Measurements from ENCODE around the gene ZNF536.

The ZNF536 gene

GRCh38 chr19:30539981-30540380 is 167.8 kb downstream of the ZNF536 start:
- no peak for DNase-seq

DNA sequence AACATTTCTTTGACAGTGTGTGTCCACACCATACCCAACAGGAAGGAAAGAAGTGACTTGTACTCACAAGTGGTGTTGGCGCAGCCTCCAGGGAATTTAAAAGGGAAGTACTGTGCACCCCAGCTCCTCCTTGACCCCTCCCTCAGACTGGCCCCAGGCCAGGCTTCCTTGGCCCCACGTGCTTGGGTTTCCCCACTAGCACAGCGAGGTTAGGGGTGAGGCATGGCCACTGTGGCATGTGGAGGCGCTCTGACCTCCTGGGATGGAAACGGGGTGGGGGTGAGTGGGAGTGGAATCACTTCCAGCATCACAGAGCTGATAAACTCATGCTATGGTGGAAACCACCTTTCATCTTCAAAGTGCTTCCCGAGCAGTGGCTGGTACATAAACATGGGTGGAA is 168.6 kb downstream of the ZNF536 start:
- no peak for DNase-seq

GRCh38 chr19:30541575-30541974 is 169.4 kb downstream of the ZNF536 start:
- DNase-seq: no peak

GRCh38 chr19:30543243-30543945 is 171.2 kb downstream of the ZNF536 start:
- DNase-seq: no peak

GRCh38 chr19:30545752-30546151 is 173.6 kb downstream of the ZNF536 start:
- no peak for DNase-seq

GRCh38 chr19:30546332-30546731 is 174.1 kb downstream of the ZNF536 start:
- DNase-seq: no peak

DNA sequence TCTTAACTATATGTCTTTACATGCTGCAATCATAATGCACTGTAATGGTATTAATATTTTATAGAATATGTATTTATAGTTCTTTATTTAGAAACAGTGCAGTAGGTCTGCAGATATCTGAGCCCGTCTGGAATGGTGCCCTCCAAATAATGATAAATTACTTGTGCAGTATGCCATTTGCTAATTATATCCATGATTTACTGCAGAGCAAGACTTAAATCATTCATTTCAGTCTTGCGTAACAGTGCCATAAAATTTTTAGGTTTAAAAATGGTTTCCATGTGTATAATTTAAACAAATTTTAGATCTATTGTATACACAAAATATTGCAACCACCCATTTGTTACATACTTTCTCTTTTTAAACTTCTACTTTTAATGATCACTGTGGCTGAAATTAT is 175.1 kb downstream of the ZNF536 start:
- DNase-seq: no peak

DNA sequence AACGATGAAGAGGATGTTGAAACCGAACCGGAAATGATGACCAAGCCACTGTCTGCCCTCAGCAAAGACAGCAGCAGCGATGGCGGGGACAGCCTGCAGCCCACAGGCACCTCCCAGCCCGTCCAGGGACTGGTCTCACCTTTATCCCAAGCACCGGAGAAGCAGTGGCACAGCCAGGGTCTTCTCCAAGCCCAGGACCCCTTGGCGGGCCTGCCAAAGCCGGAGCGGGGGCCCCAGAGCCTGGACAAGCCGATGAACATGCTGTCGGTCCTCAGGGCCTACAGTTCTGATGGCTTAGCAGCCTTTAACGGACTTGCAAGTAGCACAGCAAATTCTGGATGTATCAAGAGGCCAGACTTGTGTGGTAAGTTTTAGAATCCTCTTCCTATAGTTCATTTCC is 177.0 kb downstream of the ZNF536 start:
- DNase-seq: no peak

DNA sequence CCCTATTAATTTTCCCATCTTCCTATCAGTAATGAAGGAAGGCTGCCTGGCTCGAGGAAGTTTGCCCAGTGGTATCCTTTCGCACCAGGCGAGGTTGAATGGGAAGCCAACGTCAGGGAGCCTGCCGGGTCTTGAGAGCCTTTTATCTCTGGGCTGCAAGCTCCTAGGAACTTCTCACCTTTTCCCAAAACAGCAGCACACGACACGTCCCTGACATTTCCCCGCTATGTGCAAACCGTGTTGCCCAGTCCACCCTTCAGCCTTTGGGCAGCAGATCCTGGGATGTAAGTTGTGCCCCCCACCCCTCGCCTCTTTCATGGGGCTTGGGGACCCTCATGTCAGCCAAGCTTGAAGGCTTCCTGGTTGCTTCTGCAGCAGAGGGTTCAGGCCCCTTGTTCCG is 179.1 kb downstream of the ZNF536 start:
- DNase-seq: no peak

DNA sequence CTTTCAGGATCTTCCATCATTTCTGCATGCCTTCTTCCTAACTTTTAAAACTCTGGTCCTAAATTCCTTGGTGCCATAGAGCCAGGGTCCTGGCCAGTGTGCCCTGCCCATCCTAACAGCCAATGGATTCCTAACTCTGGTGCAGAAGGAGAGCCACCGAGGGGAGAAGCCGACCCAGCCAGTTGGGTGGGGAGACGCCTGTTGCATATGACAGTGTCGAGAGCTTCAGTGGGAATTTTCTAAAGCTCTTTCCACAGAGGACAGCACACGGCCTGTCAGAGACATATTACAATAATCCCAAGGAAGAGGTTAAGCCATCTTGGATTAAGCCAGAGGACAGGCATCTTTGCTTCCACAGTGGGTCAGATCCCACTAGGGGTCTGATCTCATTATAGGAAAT is 180.4 kb downstream of the ZNF536 start:
- no peak for DNase-seq

DNA sequence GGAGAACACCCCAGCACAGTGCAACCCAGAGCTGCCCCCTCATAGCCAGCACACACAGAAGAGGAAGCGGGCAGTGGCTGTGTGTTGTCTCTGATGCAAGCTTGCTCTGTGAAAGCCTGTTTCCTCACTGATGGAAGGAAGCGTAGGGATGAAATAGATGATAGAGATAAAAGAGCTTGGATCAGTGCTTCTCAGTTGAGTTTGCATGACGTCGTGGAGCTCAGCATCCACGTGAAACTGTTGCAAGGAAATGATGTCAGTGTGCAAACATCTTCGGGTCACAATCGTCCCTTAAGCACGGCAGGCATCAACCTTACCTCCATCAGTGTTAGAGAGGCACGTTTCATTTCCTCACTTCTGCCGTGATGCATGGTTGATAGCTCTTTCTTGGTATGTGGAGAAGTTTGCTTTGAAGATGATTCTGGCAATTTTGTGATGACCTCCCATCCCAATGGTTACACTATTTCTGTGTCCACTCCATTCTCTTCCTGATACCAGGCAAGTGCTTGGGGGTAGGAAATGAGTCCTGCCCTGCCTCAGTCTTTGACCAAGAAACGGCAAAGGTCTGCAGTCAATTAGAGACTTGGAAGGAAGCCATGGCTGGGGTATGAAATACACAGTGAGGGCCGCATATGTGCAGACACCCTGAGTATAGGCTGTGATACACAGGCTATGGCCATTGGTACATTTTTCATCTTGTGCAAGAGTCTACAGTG is 183.0 kb downstream of the ZNF536 start:
- no peak for DNase-seq

DNA sequence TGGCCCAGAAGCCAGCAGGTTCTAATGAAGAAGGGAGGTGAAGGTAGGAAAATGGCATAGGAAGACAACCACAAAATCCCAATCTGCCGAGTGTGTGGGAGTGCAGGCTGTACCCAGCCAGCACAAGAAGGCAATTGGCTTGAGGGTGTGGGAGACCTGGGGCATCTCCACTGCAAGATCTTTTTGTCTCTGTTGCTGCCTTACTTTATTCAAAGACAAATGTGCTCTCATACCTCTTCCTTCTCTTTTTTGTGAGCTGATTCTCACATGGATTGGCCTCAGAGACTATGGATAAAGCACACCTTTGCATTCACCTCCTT is 183.6 kb downstream of the ZNF536 start:
- no peak for DNase-seq

DNA sequence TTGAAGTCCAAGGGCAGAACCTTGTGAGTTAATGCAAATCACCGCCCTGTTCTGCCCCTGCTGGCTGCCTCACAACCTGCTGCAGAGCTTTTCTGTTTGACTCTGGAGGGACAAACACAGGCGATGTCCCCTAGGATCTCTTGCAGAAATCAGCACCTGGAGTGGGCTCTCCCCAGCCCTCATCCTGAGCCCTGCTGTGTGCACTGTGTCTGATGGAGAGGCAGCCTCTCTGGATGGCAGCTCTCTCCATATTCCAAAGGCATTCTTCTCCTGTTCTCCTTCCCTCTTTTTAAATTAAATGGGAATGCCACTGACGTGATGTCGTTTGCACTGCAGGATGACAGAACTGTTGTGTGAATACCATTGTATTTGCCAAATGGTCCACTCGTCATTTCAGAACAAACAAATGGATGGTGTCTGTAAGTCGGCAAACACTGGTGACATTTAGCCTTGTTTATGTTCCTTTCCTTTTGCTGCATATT is 184.1 kb downstream of the ZNF536 start:
- DNase-seq: no peak

DNA sequence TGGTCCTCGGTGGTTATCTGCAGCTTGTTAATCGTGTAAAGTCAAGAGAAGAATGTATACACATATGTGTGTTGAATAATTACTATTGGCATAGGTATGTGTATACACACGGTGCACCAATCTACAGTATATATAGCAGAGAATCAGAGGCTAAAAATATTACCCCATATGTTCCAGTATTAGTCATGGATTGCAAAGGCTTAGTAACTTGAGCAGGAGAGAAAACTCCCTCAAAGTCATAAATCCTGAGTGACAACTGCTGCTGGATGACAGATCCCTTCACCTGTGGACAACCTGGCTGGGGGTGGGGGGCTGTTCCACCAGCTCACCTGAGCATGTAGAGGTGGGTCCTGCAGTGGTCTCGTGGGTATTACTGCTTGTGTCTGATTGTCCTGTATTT is 185.0 kb downstream of the ZNF536 start:
- no peak for DNase-seq

DNA sequence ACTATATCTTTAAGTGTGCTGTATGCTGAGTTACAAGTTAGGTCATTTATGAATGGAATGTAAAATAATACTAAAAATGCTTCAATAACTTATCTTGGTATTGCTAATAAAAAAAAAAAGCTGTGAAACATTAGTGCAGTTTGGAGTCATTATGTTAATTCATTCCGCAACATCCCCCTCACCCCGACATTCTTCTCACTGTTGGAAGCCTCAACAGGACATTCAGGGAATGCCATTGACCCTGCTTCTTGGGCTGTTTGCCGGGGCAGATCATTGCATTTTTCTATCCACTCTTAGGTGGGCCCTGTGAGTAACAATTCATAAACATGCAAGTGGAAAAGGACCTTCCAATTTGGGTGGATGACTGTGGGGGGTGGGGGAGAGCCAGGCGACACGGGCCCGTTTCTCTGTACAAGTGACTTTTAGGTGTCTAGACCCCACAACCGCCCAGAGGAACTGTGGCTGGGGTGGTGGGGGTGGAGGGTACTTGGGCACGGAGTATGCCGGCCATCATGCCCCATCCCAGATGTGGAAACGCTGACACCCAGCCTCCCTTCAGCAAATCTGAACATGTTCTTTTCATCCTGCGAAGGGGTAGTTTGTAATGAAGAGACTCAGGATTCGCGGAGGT is 185.9 kb downstream of the ZNF536 start:
- DNase-seq: no peak

DNA sequence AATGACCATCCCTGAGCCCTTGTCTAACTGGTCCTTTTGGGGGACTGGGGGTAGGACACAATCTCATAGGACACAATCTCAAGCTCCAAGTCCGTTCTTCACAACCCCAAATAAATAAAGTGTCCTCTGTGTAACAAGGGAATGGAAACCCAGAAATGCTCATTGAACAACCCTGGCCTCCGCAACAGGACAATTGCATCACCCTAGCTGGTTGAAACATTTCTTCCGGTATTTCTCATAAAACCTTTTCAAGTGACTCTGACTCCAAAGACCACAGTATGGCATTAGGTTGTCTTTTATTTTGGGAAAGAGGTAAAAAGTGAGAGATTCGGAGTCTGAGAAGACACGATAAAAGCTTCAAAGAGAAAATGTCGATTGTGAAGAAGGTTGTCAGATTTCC is 186.6 kb downstream of the ZNF536 start:
- DNase-seq: no peak

DNA sequence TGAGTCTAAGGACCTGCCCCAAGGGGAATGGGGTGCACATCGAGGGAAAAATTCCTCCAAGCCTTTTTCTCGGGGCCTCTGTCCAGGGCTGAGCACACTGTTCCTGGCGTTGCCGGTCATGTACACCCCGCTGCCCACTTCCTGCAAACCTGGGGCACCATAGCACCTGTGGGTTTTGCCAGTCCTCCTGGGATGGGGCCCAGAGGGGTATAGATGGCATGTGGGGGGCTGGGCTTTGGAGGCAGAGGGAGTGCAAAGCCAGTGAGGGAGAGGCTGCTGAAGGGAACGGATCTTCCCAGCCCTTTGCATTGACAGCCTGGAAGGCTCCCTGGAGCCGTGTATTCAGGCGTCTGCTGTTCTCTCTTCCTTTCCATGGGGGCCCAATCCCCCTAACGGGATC is 187.3 kb downstream of the ZNF536 start:
- DNase-seq: no peak

DNA sequence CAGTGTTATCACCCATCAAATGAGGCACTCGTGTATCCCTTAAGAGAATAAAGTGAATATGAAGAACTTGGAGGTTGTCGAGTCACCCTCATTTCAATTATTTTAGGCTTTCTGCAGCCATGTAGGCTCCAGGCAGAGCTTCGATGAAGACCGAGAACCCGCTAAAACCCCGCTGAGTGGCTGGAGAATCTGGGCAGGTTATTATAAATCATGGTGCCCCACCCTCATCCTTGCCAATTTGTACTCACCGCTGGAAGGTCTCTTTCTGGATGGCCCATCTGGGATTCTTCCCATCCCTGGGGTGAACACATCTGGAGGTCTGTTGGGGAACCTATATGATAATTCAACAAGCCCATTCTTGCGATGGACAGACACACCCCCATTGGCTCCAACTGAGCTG is 190.8 kb downstream of the ZNF536 start:
- no peak for DNase-seq

DNA sequence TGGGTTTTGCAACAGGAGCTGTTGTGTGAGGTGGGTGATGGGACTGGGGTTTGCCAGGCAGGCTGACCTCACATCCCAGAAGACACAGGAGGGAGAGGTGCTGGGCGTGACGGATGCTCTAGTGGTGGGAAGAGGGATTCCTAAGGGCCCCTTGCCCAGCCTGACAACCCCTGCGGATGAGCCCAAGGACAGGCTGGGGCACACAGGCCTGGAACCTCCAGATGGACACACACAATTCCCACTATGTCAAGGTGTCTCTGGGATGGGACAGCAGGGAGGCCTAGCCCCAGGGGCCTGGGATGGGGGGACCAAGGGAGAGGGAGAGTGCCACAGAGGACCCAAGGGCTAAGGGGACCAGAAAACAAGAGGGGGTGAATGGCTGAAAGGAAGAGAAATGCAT is 191.5 kb downstream of the ZNF536 start:
- no peak for DNase-seq

GRCh38 chr19:30564551-30565011 is 192.4 kb downstream of the ZNF536 start:
- DNase-seq: no peak

- DNase-seq: no peak
Observed at GRCh38 chr19:30565636-30566035, 193.5 kb downstream of the ZNF536 start.

- no peak for DNase-seq
Observed at GRCh38 chr19:30566681-30567420, 194.7 kb downstream of the ZNF536 start.

DNA sequence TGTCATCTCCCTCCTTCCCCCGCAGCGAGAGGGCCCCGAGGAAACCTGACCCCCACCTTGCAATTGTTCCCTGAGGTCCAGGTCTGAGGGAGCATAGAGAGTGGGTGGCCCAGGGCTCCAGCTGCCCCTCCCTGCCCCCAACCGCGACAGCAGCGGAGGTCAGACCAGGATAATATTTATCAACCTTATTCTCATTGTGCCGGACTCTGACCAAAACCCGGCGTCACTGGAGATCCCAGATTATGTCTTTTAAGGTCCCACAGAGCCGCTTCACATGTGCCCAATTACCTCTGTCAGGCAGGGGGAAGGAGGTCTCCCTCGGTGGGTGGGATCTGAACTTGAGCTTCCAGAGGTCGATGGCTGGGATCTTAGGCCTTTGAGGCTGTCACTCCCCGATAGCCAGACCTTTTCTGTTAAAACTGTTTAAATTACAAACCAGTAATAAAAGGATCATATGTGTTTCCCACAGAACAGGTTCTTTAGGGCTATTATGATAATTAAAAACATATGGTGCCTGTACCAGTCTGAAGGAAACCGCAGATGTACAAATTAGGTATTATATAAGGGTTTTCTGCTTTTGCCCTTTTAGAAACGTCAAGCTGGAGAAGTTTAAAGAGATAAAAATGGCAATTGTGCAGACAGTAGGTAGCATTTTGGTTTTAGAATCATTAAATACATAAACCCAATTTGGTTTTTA is 195.5 kb downstream of the ZNF536 start:
- DNase-seq: no peak
